Right forelimb (tissue), 1 donor: Measurements from ENCODE around the gene TLE4.

ENCODE experiments used
- DNase-seq: peaks from one replicate; pipeline ENCODE4 v3.0.0-alpha.2; 2018

The TLE4 gene

DNA sequence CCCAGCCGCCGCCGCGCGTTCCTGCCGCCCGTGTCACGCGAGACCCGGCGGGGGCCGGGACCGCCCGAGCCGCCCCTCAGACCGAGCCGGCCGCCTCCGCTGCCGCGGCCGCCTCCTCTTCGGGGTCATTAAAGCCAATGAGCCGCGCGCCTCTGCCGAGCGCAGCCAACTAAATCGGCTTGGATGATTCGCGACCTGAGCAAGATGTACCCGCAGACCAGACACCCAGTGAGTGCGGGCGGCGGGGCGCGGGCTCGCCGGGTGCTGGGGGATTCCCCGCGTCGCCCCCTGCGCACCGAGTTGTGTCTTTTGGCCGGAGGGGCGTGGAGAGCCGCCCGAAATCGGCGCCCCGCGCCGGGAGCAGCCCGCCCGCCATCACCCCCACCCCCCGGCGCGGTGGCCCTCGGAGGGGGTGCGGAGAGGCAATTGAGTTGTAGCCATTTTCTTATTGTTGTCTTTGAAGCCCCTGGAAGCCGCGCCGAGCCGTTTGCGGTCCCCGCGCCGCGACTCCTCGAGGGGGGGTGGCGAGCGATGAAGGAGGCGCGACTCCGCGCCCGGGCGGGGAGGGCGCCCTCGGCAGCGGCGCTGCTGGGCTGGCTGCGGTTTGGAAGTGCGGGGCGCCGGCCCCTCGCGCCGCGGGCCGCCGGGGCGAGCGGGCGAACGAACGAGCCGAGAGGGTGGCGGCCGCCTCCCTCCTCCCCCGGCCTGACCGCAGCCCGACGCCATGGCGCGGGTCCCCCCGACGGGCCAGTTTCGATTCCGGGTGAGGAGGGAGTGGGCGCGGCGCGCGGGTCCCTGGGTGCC, 1.0 kb downstream of the TLE4 start:
- peak; percentile 77 for DNase-seq

DNA sequence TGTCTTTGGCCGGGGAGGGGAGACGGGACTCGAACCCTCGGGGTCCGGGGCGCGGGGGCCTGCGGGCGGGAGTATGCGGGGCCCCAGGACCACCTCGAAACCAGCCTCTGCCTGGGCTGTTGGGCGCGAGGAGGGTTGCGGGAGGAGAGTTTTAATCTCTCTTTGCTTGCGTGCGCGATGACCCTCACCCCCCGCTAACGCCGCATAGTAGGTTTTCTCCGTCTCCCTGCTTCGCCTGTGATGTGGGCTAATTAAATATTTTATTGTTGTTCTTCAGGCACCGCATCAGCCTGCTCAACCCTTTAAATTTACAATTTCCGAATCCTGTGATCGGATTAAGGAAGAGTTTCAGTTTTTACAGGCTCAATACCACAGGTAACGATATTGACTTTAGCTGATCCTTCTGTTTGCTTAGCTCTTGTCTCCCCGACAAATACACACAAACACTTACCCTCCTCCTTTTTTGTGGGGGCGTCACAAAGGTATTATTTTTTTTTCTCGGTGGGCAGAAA, 1.7 kb downstream of the TLE4 start:
- no peak for DNase-seq

DNA sequence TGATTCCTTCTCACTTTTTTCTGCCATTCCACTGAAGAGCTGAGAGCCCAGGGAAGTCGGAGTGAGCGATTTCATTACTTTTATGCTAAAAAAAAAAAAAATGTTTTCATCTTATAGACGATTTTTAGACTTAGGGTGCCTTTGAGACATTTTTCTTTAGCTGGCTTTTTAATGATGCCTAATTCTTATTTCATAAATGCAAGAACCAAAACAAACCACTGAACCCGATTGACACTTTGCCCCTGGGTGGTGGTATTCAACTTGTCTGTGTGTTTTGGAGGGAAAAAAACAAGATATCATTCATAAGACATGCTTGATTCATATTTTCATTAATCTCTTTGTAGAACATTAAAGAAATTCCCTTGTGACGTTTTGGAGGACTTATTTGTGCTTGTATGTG, 2.4 kb downstream of the TLE4 start:
- DNase-seq, result no peak

DNA sequence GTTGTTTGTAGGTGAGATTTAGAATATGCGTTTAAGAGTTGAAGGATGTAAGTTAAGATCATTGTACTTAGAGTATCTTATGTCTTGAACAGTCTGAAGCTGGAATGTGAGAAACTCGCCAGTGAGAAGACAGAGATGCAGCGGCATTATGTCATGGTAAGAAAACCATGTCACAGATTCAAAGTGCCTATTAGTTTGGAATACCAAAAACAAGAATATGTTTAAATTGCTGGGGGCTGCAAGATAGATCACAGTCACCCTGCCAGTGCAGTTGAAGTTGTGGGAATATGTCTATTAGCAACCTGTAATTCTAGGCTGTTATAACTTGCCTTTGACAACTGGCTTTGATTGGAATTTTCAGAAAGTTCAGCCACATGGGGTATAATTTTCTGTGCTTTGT, 3.0 kb downstream of the TLE4 start:
- DNase-seq, result no peak

DNA sequence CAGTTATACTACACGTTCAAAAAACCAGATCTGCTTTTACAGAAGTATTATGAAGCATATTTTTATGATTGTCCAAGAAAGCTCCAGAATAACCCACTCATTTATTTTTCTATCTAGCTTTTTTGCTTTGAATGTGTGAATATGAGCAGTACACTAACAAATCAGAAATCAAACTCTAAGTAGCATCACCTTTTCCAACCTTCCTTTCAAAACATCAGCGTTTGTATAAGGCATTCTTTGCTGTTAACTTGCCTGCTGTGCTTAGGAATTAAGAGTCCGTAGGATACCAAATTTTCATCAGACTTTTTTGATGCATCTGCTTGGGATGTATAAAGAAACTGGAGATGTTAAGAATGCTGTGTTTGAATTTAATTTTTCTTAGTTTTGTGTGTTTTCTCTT, 3.8 kb downstream of the TLE4 start:
- DNase-seq, result no peak

DNA sequence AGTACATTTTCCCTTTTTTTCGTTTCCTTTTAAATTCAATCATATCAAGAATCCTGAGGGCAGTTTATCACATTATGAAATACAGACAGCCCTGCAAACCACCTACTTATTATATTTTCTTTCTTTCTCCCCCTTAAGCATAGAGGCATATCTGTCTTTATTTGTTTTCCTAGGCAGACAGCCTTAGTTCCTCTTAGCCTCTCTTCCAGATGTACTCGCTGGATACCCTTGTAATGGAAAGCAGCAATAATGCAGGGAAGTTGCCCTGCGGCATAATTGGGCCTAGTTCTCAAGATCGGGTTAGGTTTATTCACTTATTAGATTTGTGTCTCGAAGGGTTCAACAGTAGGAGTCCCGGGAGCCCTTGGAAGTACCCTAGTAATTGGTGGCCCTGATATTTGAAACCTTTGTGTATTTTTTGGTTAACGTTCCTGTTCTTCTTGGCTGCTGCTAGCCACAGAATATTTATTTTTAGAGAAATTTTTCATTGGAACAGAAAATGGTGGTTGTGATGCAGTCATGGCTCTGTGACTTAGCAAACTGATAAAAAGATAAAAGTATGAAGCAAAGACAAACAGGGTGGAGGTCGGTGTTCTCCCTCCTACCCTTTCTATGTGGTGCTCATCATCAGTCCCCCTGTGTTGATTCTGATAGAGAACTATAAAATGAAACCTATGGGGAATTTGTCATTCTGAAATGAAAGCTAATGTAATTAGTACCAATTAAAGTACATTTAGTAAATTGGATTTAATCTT, 6.4 kb downstream of the TLE4 start:
- no peak for DNase-seq

DNA sequence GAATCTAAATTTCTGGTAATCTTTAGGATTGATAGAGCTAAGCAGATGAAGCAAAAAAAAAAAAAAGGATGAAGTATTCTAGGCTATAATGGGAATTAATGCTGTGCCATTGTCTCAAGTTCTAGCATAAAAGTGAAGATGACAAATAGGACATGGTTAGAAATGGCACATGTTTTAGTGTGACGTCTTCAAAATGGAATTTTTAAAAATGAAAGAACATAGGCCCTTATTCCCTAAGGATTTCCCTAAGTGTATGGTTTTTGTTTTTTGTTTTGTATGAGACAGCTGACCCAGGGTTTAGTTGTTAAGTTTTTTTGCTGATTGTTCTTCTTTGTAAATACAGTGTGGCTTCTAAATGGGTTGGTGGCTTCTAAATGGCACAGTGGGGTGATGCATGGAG, 7.1 kb downstream of the TLE4 start:
- DNase-seq, result no peak

DNA sequence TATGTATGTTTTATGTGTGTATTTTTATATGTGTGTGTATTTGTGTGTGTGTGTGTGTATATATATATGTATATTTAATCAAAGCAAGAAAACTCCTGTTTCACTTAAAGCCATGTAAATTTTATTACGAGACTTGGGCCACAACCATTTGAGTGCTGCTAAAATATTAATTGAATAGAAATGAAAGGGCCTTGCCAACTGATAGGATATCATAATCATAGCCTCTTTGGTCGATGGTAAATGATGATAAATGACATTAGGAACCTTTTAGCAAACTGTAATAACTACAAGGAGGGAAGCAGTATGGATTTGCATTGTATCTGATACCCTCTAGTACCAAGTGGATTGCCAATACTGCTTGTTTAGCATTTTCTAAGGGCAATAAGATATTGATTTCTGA, 7.9 kb downstream of the TLE4 start:
- DNase-seq, result no peak

DNA sequence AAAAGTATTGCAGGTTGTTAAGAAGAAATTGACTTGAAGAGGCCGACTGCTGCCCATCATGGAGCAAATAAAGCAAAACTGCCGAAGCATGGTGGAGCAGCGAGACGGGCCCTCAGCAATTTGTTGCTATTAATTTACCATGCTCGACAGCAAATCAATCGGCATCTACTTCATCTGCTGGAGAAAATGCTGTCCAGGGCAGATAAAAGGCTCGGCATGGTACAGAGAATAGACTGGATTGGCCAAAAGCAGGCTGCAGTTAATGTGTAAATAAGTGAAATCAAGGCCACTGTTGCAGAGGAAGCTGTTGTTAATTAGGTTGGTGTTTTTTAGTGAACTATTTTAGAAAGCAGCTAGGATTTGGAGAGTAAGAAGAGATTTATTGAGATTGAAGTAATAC, 8.3 kb downstream of the TLE4 start:
- DNase-seq, result no peak

DNA sequence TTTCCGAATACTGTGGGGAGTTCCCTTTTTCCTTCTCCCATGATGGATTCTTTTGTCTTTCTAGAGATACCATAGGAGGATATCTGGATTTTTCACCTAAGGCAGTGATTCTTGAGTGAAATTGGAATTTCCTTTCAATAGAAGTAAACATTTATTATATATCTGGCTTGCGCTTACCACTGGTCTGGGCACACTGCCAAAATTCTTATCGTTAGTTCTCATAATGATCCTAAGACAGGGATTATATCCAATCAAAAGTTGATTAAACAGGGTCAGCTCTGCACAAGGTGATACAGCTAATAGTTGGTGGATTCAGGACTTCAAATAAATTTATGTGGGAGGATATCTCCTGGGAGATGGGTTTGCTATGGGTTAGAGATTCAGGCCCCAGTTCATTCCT, 9.6 kb downstream of the TLE4 start:
- no peak for DNase-seq

DNA sequence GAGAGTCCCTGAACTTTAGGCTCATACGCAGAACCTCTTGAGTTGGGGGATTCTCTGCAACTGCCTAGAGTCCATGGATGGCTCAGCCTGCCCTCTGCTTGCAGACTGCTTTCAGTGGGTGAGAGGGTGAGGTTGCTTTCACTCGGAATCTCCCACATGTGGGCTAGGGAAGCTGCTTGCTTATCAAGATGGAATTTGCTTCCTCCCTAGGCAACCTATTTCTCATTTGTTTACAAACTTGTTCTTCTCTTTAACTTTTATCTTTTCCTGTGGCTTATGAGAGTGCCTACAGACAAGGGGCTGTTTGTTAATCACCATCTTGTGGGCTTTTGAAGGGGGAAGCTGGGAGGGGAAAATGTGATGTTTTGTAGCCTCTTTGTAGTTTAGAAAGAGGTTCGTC, 10.0 kb downstream of the TLE4 start:
- no peak for DNase-seq

DNA sequence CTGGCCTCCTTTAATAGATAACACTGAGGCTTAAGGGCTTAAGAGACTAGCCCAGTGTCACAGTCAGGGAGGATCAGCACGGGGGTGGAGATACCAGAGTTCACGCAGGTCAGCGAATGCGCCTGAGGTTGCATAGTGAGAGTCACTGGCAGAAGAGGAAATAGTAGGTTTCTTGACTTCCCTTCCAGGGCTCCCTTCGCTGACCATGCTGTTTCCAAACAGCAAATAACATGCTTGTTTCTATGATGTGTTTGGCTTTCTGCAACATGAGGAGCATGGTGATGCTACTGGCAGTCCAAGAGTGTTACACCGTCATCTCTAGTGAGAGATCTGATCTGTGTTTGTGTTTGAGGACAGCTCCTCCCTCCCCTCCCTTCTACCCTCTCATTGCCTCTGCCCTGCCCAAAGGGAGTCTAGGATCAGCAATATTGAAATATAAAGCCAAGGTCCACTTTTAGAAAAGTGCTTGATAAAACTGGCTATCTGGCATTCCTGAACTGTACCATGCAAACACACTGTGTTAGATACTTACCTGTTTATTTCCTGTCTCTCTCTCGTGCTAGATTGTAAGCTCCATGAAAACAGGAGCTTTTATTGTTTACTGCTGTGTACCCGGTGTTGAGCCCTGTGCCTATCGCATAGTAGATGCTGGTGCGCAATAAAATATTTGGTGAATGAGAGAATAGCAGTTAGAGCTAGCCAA, 12.3 kb downstream of the TLE4 start:
- no peak for DNase-seq

DNA sequence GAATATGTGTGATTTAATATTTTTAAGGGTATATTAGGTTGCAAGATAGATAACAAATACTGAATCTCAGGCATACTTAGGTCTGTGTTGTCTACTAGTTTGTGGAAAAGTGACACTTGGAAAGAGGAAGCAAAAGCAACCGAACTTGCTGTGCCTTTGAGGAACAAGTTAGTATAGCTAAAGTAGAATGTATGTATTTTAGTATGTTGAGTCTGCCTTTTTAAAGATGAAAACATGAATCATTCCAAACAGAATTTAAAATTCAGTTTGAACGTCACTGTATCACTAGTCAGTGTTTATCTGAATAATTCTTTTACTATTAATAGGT, 12.9 kb downstream of the TLE4 start:
- no peak for DNase-seq

DNA sequence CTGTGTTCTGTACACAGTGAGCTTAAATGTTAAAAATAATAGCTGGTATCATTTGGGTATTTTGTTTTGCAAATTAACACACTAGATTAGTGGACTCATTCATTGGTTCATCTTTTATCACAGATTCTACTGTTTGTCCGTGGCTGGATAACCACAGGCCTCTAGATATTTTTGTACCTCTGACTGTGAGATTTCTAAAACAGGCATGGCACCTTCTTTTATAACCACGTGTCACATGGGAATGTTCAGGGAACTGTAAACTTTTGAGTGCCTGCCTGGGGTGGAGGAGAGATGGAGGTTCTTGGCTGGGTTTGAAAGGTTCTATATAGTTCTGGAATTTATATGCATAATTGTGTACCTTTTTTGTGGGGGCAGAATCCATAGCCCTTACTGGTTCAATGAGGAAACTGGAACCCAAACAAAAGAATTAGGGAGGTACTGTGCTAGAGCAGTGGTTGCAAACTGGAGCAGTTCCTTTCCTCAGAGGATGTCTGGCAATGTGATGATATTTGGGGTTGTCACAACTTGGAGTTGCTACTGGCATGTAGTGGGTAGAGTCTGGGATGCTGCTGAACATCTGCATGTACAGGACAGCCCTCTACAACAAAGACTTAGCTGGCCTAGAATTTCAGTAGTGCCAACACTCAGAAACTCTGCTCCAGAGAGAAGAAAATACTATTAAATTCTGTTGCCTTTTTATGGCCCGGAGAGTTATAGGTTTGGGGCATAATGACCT, 16.9 kb downstream of the TLE4 start:
- no peak for DNase-seq

DNA sequence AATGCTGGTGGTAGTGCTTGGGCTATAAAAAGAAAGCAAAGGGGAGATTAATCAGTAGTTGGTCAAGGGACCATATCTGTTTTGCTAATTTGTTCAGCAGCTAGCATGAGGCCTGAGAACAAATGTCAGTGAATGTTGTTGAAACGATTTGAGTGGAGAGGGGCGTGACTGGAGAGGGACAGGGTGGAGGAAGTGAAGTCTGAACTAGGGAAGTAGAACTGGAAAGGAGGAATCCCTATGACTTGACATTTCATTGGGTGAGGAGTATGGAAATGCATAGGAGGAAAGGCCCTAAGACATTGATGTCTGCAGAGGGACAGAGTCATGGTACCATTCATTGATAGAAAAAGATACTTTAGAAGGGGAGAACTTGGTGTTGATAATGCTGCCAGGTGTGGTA, 19.7 kb downstream of the TLE4 start:
- no peak for DNase-seq

DNA sequence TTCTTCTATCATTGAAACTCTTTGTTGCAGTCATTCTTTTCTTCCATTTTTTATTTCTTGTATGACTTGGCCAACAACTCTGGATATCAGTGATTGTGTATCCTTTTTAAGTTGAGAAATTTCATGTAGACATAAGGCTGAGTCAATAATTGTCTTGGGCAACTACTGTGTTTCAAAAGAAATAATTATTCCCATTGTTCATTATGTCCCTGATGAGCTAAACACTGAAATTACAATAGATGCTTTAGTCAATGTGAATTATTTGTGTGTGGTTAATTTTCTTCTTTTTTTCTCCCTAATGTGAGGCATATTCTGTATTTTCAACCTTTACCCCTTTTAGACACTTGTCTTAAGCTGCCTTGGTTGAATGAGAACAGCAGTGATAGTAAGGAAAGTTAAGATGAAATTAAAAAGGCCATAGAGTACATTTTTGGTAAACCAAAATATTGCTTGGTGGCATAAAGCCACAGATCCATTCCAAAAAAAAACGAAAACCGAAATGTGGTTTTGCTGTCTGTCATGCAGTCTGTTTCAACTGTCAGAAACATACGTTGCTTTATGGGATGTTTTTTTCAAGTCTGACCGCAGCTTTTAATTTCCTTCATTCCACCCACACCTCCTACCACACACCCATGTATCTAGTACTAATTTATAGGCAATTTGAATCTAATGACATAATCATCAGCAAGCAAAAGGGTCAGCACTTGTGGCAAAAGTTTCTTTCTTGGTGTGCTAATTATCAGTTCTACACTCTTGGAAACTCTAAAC, 21.1 kb downstream of the TLE4 start:
- DNase-seq, result no peak

DNA sequence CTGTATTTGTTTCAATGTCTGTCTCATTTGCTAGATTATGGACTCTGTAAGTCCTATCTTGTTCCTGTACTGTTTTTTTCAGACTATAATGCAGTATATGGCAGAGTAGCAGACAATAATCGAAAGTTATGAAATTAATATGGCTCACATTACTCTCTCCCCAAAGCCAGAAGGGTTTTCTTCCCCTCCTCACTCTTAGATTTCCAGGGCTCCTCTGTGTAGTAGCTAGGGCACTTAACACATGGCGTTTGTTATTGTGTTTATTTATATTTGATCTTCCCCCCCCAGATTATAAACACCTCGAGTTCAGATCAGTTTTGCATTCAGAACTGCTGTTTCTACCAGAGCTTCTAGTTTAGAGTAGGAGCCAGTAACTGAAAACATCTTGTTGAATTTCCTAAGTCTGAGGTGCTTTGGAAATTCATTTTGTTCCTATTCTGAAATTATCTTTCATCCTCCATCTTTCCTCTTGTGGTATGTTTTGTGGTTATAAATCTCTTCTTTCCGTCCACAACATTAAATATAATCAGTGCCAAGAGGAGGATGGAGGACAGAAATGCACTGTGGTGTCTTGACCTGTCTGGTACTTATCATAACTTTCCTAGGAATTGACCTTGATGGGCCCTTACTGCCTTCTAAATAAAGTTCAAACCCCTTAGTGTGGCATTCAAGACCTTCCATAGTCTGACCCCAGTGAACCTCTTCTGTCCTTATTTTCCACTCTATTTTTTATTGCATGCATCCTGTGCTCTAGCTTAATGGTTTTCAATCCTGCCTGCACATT, 27.0 kb downstream of the TLE4 start:
- no peak for DNase-seq

DNA sequence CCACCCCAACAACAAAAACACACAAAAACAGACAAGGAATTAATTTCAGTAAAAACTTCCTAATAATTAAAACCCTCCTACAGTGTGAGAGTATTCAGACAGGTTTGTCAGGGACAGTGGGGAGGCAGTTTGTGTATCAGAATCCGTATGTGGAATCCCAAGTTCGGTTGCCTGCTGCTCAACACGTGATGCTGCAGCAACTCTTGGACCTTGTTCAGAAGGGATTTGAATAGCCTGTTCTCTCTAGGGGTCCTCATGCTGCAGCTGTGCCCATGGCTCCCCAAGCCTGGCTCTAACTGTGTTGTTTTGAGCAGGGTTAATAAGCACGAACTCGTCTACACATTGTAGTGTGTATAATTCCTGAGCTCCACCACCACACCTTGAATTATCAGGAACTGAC, 28.7 kb downstream of the TLE4 start:
- DNase-seq, result no peak

DNA sequence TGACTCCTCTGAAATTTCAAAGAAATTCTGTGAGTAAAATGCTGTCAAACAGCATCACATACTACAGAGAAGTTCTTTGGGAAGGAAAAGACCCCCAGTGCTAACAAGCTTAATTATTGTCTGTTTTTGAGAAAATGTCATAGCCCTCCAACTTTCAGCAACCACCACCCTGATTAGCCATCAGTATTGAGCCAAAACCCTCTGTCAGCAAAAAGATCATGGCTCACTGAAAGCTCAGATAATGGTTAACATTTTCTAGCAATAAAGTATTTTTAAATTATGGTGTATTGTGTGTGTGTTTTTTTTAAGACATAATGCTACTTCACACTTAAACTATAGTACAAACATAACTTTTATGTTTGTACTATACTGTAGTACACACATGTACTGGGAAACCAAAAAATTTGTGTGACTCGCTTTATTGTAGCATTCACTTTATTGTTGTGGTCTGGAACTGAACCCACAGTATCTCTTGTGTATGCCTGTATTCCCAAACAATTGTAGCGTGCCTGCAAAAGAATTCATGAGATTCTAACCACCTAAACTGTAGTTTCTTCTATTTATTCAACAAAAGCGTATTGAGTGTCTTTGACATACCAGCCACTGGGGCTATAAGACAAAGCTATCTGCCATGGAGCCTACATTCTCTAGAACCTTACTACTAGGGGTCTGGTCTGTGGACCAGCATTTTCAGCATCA, 31.6 kb downstream of the TLE4 start:
- no peak for DNase-seq

DNA sequence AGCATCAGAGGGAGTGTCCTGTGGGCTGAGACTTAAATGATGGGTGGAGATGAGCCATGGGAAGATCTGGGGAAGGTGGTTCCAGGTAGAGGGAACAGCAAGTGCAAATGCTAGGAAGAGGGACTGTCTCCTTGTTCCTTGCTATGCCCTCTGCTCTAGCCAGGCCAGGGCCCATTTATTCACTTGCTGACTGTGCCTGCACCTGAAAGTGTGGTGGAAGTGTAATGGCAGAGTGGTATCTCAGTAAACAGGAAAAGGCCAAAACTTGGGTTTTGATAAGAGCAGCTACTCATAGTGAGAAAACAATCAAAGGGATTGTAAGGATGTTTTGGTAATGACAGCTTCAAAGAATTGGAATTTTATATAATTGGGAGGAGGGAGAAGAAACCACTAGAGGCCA, 32.4 kb downstream of the TLE4 start:
- DNase-seq, result no peak
